ENCODE data around the gene SHANK2.

DNA sequence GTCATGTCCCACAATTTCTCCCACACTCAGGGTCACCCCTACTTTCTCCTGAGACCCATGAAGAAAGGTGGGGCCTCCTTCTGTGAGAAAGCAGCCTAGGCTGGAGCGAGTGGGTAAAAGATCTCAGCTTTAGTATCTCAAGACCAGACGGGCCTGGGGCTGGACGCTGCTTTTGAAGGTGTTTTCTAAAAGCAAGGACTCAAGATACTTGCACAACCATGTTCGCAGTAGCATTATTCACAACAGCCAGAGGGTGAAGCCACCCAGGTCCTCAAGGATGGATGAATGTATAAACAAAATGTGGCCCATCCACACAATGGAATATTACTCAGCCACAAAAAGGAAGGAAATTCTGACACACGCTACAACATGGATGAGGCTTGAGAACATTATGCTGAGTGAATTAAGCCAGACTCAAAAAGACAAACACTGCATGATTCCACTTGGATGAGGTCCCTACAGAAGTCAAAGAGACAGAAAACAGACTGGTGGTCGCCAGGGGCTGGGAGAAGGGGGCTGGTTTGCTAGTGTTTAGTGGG, 10.6 kb downstream of the SHANK2 start:
- TF ChIP-seq POLR2AphosphoS5 (IDR thresholded peaks at IDR 0.05) = no peak
- TF ChIP-seq, protein P1, sequence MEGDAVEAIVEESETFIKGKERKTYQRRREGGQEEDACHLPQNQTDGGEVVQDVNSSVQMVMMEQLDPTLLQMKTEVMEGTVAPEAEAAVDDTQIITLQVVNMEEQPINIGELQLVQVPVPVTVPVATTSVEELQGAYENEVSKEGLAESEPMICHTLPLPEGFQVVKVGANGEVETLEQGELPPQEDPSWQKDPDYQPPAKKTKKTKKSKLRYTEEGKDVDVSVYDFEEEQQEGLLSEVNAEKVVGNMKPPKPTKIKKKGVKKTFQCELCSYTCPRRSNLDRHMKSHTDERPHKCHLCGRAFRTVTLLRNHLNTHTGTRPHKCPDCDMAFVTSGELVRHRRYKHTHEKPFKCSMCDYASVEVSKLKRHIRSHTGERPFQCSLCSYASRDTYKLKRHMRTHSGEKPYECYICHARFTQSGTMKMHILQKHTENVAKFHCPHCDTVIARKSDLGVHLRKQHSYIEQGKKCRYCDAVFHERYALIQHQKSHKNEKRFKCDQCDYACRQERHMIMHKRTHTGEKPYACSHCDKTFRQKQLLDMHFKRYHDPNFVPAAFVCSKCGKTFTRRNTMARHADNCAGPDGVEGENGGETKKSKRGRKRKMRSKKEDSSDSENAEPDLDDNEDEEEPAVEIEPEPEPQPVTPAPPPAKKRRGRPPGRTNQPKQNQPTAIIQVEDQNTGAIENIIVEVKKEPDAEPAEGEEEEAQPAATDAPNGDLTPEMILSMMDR (IDR thresholded peaks at IDR 0.05) = no peak
- no peak for TF ChIP-seq POLR2A (IDR thresholded peaks at IDR 0.05)
- TF ChIP-seq EP300 (IDR thresholded peaks at IDR 0.05) = no peak

Measured in sigmoid colon (tissue), 4 donors.